GM18498 (cell line): Measurements from ENCODE around the gene SLC38A7.
"Not testable (repeated sequence)": the region's sequence is repeated elsewhere in the genome, so short reads cannot be mapped to it uniquely, and the experiment has no call there.

ENCODE experiments used
- ATAC-seq: cut with Tn5 transposase; IDR thresholded peaks from one replicate; pipeline ENCODE4 v1.9.1; 2021; ENCODE audit warnings: mild to moderate bottlenecking, moderate library complexity; ENCODE audit not compliant: unreplicated experiment

Gene SLC38A7, protein sequence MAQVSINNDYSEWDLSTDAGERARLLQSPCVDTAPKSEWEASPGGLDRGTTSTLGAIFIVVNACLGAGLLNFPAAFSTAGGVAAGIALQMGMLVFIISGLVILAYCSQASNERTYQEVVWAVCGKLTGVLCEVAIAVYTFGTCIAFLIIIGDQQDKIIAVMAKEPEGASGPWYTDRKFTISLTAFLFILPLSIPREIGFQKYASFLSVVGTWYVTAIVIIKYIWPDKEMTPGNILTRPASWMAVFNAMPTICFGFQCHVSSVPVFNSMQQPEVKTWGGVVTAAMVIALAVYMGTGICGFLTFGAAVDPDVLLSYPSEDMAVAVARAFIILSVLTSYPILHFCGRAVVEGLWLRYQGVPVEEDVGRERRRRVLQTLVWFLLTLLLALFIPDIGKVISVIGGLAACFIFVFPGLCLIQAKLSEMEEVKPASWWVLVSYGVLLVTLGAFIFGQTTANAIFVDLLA

DNA sequence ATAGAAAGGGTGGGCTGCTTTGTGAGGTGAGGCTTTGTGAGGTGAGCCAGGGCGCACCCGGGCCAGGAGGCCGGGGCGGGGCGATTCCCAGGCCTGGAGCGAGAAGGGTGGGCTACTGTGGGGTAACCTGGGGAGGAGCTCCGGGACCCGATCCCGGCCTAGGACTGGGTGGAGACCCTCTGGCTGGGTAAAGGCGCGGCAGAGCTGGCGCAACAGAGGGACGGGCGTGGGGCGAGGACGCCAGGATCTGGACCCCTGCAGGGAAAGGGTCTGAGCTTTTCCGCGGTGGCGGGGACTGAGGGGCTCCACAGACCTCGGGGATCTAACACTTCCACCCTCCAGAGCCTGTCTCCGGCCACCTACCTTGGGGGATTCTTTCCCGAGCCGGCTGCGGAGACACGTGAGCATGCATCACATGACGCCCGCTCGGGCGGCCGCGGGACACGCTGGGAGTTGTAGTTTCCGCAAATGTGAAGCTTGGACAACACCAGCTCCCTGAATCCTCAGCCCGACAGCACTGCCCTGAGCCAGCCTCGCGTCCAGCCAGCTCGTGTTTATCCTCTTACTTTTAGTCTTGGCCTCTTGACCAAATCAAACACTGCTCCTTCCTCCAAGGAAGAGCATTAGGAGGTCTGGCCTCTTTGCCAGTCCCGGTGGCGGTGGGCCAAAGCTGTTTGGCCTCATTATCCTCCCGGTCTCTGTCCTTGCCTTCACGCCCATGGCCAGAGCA is at the start of gene SLC38A7:
TSS of gene SLC38A7 (minus strand) at position 417 of the 730 bp plus-strand sequence. CDS start 4,644 bp downstream, outside the sequence.
- ATAC-seq: peak; percentile 98

DNA sequence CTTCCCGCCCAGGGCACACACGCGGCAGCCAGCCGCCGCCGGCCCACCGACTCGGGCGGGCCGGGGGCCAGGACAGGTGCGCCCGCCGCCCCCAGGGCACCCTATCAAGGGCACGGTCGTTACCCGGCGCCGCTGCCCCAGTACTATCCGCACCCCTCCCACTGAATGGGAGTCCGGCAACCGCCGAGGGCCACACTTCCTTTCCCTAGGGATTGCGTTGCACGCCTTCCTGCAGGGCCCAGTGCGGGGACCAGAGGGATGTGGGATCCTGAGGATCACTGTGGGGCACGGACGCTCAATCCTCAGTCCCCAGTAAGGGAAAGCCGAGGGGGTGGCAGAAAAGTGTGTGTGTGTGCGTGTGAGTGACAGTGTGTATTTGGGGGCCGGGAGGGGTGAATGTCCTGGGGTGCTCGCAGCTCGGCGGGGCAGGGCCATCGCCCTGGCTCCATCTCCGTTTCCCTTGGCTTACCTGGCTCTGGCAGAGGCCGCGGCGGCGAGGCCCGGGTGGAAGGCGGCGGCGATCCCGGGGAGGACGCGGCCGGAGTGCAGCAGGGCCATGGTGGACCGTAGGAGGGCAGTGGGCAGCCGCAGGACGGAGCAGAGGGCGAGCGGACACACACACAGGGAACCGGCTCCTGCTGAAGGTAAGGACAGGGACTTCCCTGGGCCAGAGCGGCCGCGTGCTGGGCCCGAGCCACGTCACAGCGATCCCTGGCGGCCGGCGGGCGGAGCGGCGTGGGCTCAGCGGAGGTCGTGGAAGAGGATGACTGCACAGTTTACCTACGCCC is 49.3 kb upstream of the SLC38A7 start, which contains the start of gene GOT2:
TSS of gene GOT2 (minus strand) at position 646 of the 788 bp plus-strand sequence. CDS start at position 558, 88 bp downstream.
- peak; percentile 96 for ATAC-seq

GRCh38 chr16:58733248-58733670 is 48.7 kb upstream of the SLC38A7 start:
- ATAC-seq: no peak

DNA sequence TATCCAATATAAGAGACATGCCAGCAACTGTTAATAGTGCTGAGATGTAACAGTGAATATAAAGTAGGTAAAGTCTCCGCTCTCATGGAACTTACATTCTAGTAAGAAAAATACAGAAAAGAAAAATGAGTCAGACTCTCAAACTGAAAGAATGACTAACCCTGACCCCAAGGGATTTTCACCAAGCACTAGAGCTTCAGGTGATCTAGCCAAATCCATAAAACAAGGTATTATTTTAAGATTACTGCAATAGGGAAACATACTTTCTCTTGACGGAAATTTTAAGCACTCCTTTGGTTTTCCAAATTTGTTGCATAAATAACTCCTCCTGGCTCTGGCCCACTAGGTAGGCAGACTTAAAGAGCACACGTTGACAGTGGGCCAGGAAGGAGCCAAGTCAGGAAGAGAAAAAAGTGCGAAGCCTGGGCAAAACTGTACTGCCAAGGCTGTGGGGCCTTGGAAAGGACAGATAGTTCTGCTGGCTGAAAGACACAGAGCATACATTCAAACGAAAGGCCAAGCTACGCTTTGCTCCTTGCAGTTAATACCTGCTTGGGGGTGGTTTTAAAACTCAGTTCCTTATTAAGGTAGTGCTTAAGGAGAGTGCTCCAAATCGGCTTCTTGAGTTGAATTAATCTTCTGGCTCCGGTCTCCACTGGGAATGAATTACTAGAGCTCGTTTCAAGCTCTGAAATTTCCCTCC is 48.1 kb upstream of the SLC38A7 start:
- peak; percentile 35 for ATAC-seq

- ATAC-seq: no peak
Observed at GRCh38 chr16:58730724-58731370, 46.3 kb upstream of the SLC38A7 start.

DNA sequence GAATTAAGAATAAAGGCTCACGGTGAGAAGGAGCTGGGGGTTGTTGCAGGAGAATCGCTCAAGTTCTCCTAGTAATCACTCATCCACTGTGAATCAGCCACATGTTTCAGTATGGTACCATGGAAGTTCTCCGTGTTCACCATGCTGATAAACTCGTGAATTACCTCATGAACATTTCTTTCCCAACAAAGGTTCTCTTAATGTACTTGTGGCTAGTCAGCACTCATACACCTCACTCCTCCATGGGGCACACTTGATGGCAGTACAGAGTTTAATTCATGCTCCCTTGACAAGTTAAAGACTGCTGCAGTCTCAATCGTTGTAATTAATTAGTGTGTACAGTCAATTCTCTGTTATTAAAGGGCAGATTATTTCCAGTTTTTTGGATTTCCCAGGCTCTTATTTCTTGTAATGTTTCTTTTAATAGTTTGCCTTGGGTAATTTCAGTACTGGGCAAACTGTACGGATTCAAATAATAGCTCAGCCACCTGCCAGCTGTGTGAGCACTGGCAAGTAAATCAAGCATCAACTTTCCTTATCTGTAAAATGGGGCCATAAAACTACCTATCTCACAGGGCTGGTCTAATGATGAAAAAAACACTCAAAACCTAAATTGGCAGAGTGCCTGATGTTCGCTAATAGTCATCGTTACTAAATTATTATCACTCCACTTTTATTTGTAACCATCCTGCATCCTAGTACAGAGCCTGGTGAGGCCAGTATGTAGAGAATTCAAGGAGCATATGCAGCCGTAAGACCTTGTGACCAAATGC is 43.4 kb upstream of the SLC38A7 start:
- ATAC-seq: no peak

DNA sequence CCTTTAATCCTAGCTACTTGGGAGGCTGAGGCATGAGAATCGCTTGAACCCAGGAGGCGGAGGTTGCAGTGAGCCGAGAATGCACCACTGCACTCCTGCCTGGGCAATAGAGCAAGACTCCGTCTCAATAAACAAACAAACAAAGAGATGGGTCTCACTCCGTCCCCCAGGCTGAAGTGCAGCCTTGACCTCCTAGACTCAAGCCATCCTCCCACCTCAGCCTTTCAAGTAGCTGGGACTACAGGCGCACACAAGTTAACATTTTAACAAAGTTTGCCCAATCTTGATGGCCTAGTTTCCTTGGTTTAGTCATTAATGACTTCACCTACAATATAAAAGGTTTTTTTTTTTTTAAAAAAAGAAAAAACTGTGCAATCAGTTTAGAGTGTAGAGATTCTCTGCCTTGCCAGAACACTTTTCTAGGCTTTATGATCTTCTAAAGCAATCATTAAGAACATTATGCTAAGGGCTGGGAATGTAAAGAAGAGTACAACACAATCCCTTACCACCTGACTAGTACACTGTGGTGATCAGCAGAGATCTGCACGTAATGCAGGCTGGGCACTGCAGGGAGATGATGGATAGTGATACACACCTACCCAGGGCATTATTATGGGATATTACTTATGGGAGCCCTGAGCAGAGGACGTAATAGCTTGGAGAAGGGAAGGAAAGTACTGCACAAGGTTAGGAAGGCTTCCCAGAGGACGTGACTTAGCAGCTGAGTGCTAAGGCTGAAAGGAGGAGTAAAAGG is 42.6 kb upstream of the SLC38A7 start:
- no peak for ATAC-seq

DNA sequence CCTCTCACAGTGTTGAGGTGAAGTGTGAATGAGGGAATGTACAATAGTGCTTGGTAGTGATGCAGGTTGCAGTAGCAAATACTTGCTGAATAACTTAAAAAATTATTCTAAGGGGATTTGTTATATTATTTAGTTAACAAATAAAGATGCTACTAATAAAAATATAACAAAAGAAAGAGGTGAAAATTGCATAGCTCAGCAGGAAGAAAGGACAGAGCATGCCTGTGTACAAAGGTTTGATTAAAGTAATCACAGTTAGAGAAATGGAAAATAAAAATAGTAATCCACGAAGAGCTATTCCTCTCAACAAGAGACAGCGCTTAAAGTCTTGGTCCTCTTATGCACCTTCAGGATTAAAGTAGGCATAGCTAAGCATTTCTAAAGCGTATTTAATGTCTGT is 38.5 kb upstream of the SLC38A7 start:
- ATAC-seq: no peak

DNA sequence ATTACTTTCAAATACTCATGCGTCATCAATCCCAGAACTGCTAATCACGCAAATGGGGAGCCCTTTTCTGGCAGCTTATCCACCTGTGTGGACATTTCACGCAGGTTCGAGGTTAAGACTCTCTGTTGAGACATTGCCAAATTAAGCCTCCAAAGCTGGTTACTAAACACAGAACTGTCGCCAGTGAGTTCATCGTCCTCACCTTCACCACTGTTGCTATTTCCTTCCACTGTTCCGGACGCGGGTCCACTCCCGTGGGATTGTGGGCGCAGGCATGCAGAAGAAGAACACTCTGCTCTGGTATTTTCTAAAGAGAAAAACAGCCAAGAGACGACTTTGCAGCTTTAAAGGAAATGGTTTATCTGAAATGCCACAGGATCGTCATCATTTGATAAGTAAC is 33.4 kb upstream of the SLC38A7 start:
- no peak for ATAC-seq

DNA sequence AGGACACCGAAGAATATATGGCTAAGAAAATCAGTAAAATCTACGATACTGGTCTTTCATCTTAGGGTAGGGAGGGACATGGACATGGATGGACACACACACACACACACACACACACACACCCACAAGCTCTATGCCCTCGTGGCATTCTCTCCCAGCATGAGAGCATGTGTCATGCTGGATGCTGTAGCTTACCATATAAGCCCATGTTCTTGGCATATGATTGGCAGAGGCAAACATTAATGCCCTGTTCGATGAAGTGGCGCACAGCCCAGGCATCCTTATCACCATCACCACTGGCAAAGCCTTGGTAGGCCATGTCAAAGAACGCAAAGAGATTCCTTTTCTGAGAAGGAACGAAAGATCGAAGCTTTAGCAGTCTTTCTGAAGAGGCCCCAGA is 31.9 kb upstream of the SLC38A7 start:
- no peak for ATAC-seq

DNA sequence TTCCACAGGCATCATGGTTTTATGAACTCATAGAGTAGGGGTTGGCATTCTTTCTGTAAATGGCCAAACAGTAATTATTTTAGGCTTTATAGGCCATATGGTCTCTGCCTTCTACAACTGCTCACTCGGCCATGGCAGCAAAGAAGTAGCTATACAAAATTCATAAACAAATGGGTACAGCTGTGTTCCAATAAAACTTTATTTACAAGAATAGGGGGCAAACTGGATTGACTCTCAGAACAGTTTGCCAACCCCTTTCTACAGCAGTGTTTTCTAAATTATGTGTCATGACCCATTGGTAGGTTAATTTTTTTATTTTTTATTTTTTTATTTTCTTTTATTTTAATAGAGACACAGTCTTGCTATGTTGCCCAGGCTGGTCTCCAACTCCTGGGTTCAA is 29.2 kb upstream of the SLC38A7 start:
- ATAC-seq: no peak

GRCh38 chr16:58709333-58709732 is 24.8 kb upstream of the SLC38A7 start:
- no peak for ATAC-seq

- ATAC-seq: no peak
Observed at GRCh38 chr16:58699151-58699550, 14.6 kb upstream of the SLC38A7 start.

- ATAC-seq: no peak
Observed at GRCh38 chr16:58695368-58695767, 10.8 kb upstream of the SLC38A7 start.

GRCh38 chr16:58692450-58692849 is 7.9 kb upstream of the SLC38A7 start:
- no peak for ATAC-seq

- not testable (repeated sequence) for ATAC-seq
Observed at GRCh38 chr16:58686985-58687706, 2.6 kb upstream of the SLC38A7 start.

GRCh38 chr16:58685084-58685449 is 497 bp upstream of the SLC38A7 start:
- no peak for ATAC-seq

DNA sequence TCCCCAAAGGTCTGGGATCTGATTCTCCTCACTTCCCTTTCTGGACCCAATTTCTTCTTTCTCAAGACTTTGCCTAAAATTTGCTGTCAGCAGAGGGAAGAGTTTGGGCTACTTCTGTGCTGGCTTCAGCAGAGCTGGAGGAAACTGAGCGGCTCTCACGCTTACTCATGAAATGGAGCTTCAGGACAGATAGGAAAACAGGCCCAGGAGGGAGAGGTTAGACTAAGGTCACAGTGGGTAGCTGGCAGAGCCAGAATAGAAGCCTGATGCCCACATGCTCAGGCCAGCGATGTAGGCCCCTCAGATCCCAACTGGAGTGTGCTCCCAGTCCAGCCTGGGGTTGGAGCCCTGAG is 593 bp downstream of the SLC38A7 start:
- ATAC-seq: peak; percentile 5
